Peyer's patch (tissue), 4 donors: ENCODE measurements around the gene TRIM50.

Source experiments
- CTCF ChIP-seq, 6 experiments: fragments of 450-650 bp in 4 of 6; fragments of 200-600 bp in 2 of 6; sonication (generic) in 1 of 6; IDR thresholded peaks; one replicate each; pipeline ENCODE4 v1.5.1; 2017 to 2019; ENCODE audit warnings: antibody characterized with exemption in 6 of 6, mild to moderate bottlenecking in 3 of 6, moderate library complexity in 1 of 6
- POLR2A ChIP-seq, 2 donors: fragments of 450-650 bp; IDR thresholded peaks; one replicate each; pipeline ENCODE4 v1.5.1; 2017; ENCODE audit warnings: antibody characterized with exemption in 2 of 2, mild to moderate bottlenecking in 2 of 2, moderate library complexity in 2 of 2

- TF ChIP-seq POLR2A (IDR thresholded peaks at IDR 0.05) (no peak), CTCF (IDR thresholded peaks at IDR 0.05) (no peak)
Measured at GRCh38 chr7:73369009-73369408, 41.1 kb upstream of the TRIM50 start.
